Natural killer cell treated with Interleukin-12 subunit alpha and Interleukin-12 subunit beta and Interleukin-15 and Interleukin-18, amount 100 ng/mL, for 72 hours (primary cell): Measurements from ENCODE around the gene CTSO. TPM values are rescaled to one million over a fixed set of nuclear protein-coding genes. Genes with fewer than 3 reads are reported as not detected.
"Not testable (repeated sequence)": the region's sequence is repeated elsewhere in the genome, so short reads cannot be mapped to it uniquely, and the experiment has no call there.

Experiments
- ATAC-seq, 2 donors: fragments of 150-1000 bp; cut with Tn5 transposase in 1 of 2; sonication (Bioruptor Pico), chemical (Tn5 transposase) in 1 of 2; 2 replicates each; pipeline ENCODE4 v1.10.0; 2021
- DNase-seq: peaks from one replicate; pipeline ENCODE4 v3.0.0; 2022; ENCODE audit warnings: low spot score
- H3K27ac Mint-ChIP-seq, 2 donors: 1 replicate in 1 of 2; 2 replicates in 1 of 2; pipeline ENCODE4 v1.8.0; 2022; ENCODE audit warnings: mixed read lengths in 2 of 2, mild to moderate bottlenecking in 1 of 2, moderate library complexity in 1 of 2
- H3K27me3 Mint-ChIP-seq, 2 donors: 1 replicate in 1 of 2; 2 replicates in 1 of 2; pipeline ENCODE4 v1.8.0; 2022; ENCODE audit warnings: mixed read lengths in 2 of 2
- H3K36me3 Mint-ChIP-seq: one replicate; pipeline ENCODE4 v1.8.0; 2022; ENCODE audit warnings: mixed read lengths
- H3K4me1 Mint-ChIP-seq, 2 donors: 1 replicate in 1 of 2; 2 replicates in 1 of 2; pipeline ENCODE4 v1.8.0; 2022; ENCODE audit warnings: low read depth in 2 of 2, mixed read lengths in 2 of 2, mild to moderate bottlenecking in 1 of 2
- H3K4me3 Mint-ChIP-seq: one replicate; pipeline ENCODE4 v1.8.0; 2022; ENCODE audit warnings: mixed read lengths
- H3K9me3 Mint-ChIP-seq: 2 replicates; pipeline ENCODE4 v1.8.0; 2022; ENCODE audit warnings: mixed read lengths
- total RNA-seq, 2 donors: library from RNA; stranded (reverse); gene quantifications; one replicate each; pipeline ENCODE4 v1.2.3, GENCODE V29; 2022

The CTSO gene
- total RNA-seq, 2 donors from 2014 or later = 1.3 to 5.8 TPM

DNA sequence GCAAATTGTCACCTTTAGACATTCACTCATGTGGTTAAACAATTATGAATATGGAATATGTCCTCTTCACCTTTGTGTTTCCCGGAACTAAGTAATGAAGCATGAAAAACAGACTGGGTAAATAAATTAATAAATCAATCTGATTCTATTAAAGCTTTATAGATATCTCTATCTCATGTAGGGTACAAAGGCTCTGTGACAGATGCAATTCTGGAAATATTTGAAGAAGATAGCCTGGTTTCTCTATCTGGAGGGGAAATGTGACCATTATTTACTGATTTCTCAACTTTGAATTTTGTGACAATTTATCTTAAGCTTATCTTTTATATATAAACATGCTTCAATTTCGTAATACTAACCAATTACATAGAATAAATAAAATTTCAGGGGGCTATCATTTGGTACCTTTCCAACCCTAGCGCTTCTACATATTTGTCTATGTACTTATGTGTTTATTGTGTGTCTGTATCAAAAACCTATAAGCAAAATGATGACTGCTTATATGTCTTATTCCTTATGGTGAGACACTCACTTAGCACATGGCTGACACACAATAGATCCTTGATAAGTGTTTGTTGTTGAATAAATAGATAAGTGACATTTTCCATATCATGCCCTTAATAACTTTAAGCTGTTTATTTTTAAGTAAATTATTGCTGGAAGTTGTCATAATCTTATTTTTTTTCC is 9.9 kb downstream of the CTSO start:
- H3K27ac Mint-ChIP-seq = no peak overlapping the region

DNA sequence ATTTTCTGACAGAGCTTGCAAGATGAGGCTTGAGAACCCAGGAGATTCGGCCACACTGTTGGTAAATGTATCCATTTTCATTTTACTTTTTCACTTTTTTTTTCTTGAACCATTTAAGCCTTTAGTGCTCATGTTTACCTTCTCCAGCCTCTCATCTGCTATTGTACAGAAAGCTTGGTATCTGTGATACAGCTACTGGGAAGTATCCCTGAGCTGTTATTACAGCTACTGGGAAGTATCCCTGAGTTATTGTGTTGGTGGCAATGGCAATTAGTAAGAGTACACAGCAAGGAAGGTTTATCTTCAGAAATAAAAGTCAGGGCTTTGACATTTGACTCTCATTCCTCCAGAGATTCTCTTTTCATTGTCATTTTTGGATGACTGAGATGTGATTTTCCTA is 11.8 kb downstream of the CTSO start:
- H3K4me1 Mint-ChIP-seq = peaks cover 0 to 3% of the 10 kb centered on the region in 2 donors
- DNase-seq (no peak), ATAC-seq (no peak)
- no peak overlapping the region for H3K4me3 Mint-ChIP-seq
- no peaks in the 10 kb centered on the region for H3K9me3 Mint-ChIP-seq
- H3K27ac Mint-ChIP-seq = no peak overlapping the region
- H3K36me3 Mint-ChIP-seq = peaks cover 4% of the 10 kb centered on the region
- H3K27me3 Mint-ChIP-seq = no peaks in the 10 kb centered on the region

More for the DNA sequence above, 9.9 kb downstream of the CTSO start:
- ATAC-seq = no peak
- H3K4me1 Mint-ChIP-seq = no peaks in the 10 kb centered on the region
- no peak overlapping the region for H3K4me3 Mint-ChIP-seq
- H3K9me3 Mint-ChIP-seq = no peaks in the 10 kb centered on the region
- no peak for DNase-seq
- no peaks in the 10 kb centered on the region for H3K27me3 Mint-ChIP-seq
- H3K36me3 Mint-ChIP-seq = no peaks in the 10 kb centered on the region

DNA sequence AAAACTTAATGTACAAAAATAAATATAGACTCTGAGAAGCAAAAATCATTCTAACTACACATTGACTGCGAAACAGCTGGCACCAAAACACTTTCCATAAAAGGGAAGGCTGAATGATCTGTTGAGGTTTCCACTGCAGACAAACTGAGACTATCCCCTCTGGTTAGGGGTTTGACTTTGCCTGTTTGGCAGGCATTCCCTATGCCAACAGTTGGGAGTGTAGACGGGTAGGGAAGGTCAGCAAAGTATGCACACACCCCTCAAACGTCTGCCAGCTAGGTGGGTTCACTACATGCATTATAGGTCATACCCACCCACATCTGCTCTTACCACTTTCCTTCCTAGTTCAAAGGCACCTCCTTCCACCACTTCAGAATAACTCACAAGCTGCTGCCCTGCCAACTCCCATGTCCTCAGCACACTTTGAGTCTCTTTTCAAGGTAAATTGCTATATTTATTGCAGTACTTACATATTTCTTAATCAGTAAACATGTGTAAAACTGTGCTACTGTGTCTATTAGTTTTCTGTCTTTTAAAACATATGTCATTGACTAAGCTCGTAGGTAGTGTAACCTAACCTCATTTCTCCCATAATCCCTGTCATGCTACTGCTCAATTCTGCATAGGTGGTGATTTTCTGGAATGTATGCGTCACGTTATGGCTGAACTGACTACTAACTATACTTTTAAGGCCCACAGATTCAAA is 12.4 kb downstream of the CTSO start:
- Mint-ChIP-seq H3K4me1 (peaks cover 0 to 3% of the 10 kb centered on the region in 2 donors), H3K27me3 (no peaks in the 10 kb centered on the region), H3K27ac (no peak overlapping the region), H3K36me3 (peaks cover 4% of the 10 kb centered on the region), H3K4me3 (no peak overlapping the region), H3K9me3 (no peaks in the 10 kb centered on the region)
- DNase-seq (no peak), ATAC-seq (no peak)

DNA sequence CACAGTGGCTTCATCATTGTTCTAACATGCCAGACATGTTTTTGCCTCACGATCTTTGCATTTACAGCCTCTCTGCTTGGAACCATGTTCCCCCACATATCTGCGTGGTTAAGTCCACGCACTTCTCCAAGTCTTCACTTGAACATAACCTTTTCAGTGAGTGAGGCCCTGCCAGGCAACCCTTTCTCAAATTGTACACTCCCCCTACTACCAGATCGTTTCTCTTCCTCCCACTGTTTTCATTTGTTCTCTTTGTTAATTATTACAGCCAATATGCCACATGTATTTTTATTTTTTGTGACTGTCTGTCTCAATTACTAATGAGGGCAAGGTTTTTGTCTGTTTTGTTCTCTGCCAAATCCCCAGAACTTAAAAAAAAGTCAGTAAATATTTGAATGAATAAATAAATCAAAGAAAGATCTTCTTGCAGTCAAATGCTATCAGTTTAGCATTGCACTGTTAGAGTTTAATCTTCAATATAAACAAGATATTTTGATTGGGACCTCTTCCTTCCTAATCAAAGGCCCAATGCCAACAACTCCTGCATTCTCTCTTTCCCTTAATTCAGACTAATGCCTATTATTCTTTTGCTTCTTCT is 18.2 kb downstream of the CTSO start:
- peaks cover 0 to 3% of the 10 kb centered on the region in 2 donors for H3K4me1 Mint-ChIP-seq
- no peaks in the 10 kb centered on the region for H3K27me3 Mint-ChIP-seq
- no peak overlapping the region for H3K4me3 Mint-ChIP-seq
- no peak overlapping the region for H3K27ac Mint-ChIP-seq
- H3K9me3 Mint-ChIP-seq = no peaks in the 10 kb centered on the region
- ATAC-seq (no peak), DNase-seq (no peak)
- peaks cover 8% of the 10 kb centered on the region for H3K36me3 Mint-ChIP-seq

DNA sequence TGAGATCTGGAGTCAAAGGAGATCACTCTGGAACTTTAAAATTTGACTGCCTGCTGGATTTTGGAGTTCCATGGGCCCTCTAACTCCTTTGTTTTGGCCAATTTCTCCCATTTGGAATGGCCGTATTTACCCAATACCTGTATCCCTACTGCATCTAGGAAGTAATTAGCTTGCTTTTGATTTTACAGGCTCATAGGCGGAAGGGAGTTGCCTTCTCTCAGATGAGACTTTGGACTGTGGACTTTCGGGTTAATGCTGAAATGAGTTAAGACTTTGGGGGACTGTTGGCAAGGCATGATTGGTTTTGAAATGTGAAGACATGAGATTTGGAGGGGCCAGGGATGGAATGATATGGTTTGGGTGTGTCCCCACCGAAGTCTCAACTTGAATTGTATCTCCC is 19.0 kb downstream of the CTSO start:
- not testable (repeated sequence) for DNase-seq, ATAC-seq, H3K36me3 Mint-ChIP-seq, H3K4me1 Mint-ChIP-seq, H3K27me3 Mint-ChIP-seq, H3K9me3 Mint-ChIP-seq, H3K27ac Mint-ChIP-seq, H3K4me3 Mint-ChIP-seq

DNA sequence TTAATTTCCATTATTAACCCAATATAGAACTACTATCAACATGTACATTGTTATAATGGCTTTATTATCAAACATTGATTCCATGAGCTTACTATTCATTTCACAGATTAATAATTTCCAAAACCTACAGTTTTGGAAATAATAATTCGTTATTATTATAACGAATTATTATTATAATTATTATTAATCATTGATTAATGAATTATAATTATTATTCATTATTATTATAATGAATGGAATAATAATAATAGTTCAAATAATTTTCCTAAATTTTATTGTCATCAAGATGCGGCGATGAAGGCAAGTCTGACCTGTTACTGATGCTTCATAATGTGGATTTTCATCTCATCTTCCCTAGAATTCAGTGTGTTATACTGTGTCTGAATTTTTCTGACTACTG is 22.0 kb downstream of the CTSO start:
- Mint-ChIP-seq H3K27me3 (no peaks in the 10 kb centered on the region), H3K4me1 (no peaks in the 10 kb centered on the region), H3K4me3 (no peak overlapping the region), H3K27ac (no peak overlapping the region), H3K9me3 (no peaks in the 10 kb centered on the region), H3K36me3 (peaks cover 5% of the 10 kb centered on the region)
- ATAC-seq (no peak), DNase-seq (no peak)

DNA sequence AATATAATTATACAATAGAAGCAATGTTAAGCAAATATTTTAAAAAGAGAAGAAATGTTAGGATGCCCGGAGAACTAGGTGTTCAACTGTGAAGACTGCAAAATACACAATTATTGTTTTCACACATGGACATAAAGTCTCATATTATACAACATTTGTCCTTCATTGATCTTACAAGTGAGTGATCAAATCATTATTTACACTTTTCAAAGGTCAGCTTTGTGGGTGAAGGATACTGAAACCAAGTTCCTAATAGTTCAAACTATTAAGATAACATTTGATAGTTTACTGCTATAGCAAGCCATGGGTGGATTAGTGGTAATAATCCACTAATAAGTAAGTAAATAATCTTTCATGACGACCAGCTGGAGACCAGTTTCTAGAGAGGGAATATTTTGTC is 23.3 kb downstream of the CTSO start:
- Mint-ChIP-seq H3K9me3 (no peaks in the 10 kb centered on the region), H3K27me3 (no peaks in the 10 kb centered on the region), H3K4me3 (no peak overlapping the region), H3K4me1 (no peaks in the 10 kb centered on the region), H3K36me3 (peaks cover 5% of the 10 kb centered on the region), H3K27ac (no peak overlapping the region)
- DNase-seq (no peak), ATAC-seq (no peak)

DNA sequence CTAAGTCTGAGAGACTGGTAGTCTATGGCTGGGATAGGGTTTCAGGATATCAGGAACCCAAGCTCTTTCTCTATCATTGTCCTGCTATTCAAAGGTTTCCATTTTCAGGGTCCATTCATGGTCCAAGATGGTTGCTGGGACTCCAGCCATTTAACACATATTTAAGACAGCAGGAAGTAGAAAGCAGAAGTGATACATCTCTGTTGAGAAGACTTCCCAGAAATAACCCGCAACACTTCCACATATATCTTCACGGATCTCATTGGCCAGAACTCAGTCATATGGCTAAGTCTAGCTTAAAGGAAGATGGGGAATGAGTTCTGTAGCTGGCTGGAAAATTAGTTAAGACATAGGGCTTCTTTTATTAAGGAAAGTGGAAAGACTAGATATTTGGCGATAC is 23.8 kb downstream of the CTSO start:
- Mint-ChIP-seq H3K4me1 (no peaks in the 10 kb centered on the region), H3K36me3 (peaks cover 5% of the 10 kb centered on the region), H3K27ac (no peak overlapping the region), H3K4me3 (no peak overlapping the region), H3K27me3 (no peaks in the 10 kb centered on the region), H3K9me3 (no peaks in the 10 kb centered on the region)
- ATAC-seq = no peak
- DNase-seq = no peak

DNA sequence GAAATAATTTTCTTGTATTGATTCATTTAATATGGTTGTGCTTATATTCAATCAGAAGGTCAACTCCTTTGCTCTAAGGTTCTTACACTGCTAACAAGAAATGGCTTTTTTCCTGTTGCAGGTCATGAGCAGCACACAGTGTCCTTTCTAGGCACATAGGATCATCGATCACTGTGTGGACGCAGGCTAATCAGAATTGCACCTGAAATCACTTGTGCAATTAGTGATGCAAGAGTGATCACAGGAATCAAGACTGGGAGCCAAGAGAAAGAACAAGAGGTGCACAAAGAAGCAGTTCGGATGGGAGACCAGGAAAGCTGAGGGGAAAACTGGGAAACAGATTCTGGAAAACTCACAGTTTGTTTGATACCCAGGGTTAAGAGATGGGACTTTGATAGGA is 29.0 kb downstream of the CTSO start:
- H3K9me3 Mint-ChIP-seq = no peaks in the 10 kb centered on the region
- no peak overlapping the region for H3K27ac Mint-ChIP-seq
- H3K4me1 Mint-ChIP-seq = no peaks in the 10 kb centered on the region
- peaks cover 5% of the 10 kb centered on the region for H3K36me3 Mint-ChIP-seq
- H3K4me3 Mint-ChIP-seq = no peak overlapping the region
- no peak for ATAC-seq
- DNase-seq = no peak
- no peaks in the 10 kb centered on the region for H3K27me3 Mint-ChIP-seq

DNA sequence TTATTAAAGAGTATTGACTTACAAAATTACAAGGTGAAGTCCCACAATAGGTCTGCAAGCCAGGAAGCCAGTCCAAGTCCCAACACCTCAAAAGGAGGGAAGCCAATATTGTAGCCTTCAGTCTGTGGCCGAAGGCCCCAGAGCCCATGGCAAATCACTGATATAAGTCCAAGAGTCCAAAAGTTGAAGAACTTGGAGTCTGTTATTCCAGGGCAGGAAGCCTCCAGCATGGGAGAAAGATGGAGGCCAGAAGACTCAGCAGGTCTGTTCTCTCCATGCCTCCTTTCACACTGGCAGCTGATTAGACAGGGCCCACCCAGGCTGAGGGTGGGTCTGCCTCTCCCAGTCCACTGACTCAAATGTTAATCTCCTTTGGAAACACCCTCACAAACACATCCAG is 32.1 kb downstream of the CTSO start:
- no peak for DNase-seq
- Mint-ChIP-seq H3K27ac (no peak overlapping the region), H3K27me3 (no peaks in the 10 kb centered on the region), H3K4me3 (no peak overlapping the region), H3K36me3 (peaks cover 5% of the 10 kb centered on the region), H3K9me3 (no peaks in the 10 kb centered on the region), H3K4me1 (no peaks in the 10 kb centered on the region)
- ATAC-seq = no peak

DNA sequence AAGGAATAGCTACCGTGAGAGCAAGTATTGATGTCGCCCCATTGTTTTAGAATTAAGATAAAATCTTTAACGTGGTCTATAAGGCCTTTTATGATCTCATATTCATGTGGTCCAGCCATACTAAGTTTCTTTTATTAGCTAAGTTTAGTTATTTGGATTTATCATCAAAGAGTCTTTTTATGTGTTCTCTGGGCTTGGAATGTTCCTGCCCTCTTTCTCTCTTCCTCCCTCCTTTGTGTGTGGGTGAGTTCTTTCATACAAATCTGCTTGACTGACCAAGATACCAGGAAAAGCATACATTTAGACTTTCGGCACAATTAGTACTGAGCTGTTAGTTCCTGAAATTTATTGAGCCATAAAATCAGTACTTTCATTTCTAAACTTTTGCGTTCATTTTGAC is 38.9 kb downstream of the CTSO start:
- H3K4me1 Mint-ChIP-seq = no peaks in the 10 kb centered on the region
- DNase-seq (no peak), ATAC-seq (no peak)
- no peak overlapping the region for H3K4me3 Mint-ChIP-seq
- H3K36me3 Mint-ChIP-seq = no peaks in the 10 kb centered on the region
- peaks cover 4% of the 10 kb centered on the region for H3K9me3 Mint-ChIP-seq
- no peak overlapping the region for H3K27ac Mint-ChIP-seq
- peaks cover 9 to 20% of the 10 kb centered on the region in 2 donors for H3K27me3 Mint-ChIP-seq

DNA sequence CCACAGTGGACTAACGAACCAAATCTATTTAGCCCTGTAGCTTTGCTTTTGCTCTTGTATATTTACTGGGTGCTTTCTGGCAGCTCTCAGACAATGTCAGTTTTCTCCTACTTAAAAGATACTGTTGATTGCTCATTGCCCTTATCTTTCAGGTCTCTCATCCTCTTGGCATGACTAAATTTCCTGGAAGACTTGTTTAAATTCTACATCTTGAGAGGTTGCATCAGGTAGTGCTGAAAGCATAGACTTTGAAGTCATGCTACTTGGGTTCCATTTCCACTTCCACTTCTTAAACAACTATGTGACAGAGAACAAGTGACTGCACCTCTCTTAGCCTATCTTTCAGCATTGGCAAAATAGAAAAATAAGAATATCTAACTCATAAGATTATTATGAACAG is 41.8 kb downstream of the CTSO start:
- Mint-ChIP-seq H3K36me3 (no peaks in the 10 kb centered on the region), H3K27me3 (peaks cover 11 to 28% of the 10 kb centered on the region in 2 donors), H3K9me3 (peaks cover 4% of the 10 kb centered on the region), H3K4me1 (no peaks in the 10 kb centered on the region), H3K27ac (no peak overlapping the region), H3K4me3 (no peak overlapping the region)
- DNase-seq (no peak), ATAC-seq (no peak)

DNA sequence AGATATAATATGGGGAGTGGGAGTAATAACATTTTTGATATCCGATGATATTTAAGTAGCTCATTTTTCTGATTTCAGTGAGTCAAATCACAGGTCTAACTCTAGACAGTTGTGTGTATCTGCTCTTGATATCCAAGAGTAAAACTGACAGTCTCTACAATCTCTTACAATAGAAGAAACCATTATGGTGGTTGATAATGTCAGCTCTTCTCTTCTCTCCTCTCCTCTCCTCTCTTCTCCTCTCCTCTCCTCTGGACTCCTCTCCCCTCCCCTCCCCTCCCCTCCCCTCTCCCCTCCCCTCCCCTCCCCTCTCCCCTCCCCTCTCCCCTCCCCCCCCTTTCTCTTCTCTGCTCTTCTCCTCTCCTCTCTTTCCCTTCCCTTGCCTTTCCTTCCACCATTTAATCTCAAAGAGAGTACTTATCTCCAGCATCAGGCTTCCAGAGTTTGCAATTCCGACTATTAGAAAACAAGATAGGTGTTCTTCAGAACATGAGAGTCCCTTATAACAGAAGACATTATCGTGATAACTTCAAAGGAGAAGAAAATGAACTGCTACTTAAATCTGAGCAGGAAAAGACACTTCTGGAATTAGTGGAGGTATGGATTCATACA is 43.9 kb downstream of the CTSO start:
- Mint-ChIP-seq H3K4me1 (no peaks in the 10 kb centered on the region), H3K27me3 (peaks cover 11 to 26% of the 10 kb centered on the region in 2 donors), H3K36me3 (no peaks in the 10 kb centered on the region), H3K4me3 (no peak overlapping the region), H3K9me3 (peaks cover 4% of the 10 kb centered on the region), H3K27ac (no peak overlapping the region)
- no peak for DNase-seq
- no peak for ATAC-seq
